IMR-90 (cell line): ENCODE results near the gene CENPK. TPM values are rescaled to one million over a fixed set of nuclear protein-coding genes. Genes with fewer than 3 reads are reported as not detected.

Source experiments
- ATAC-seq: fragments of 200-7000 bp; cut with Tn5 transposase; 2 replicates; pipeline ENCODE4 v1.9.1; 2020; ENCODE audit warnings: low read depth, mild to moderate bottlenecking, moderate library complexity
- BruUV-seq: library from RNA; stranded (reverse); fragments of 400-500 nt; replicated peaks from 2 replicates; lab custom pipeline; 2021; lab: Mats Ljungman, UMichigan
- CTCF ChIA-PET: fragments of 300-600 bp; formaldehyde crosslinking; extraction: SDS; loops from one replicate; lab custom pipeline; 2021; ENCODE audit warnings: antibody characterized with exemption; lab: Yijun Ruan, JAX
- POLR2A ChIA-PET: fragments of 300-600 bp; sonication (Branson Sonifier 250); formaldehyde crosslinking; loops from one replicate; lab custom pipeline; 2022; ENCODE audit warnings: antibody characterized with exemption; ENCODE audit not compliant: unreplicated experiment; lab: Charles Lee
- DNase-seq: peaks from one replicate; pipeline ENCODE4 v3.0.0; 2013
- H2AFZ ChIP-seq: replicated peaks from 2 replicates; pipeline ENCODE3; 2013; ENCODE audit warnings: low read length, mild to moderate bottlenecking; ENCODE audit not compliant: poor library complexity
- H2AK5ac ChIP-seq: 2 replicates; pipeline ENCODE4 v1.6.1; 2013; ENCODE audit warnings: low read depth, low read length, inconsistent platforms
- H2AK9ac ChIP-seq: replicated peaks from 2 replicates; pipeline ENCODE3; 2013; ENCODE audit warnings: mild to moderate bottlenecking, low read depth, low read length, moderate library complexity; ENCODE audit not compliant: poor library complexity
- H2BK120ac ChIP-seq: 2 replicates; pipeline ENCODE4 v1.6.1; 2013; ENCODE audit warnings: low read depth, low read length, inconsistent platforms
- H2BK15ac ChIP-seq: 3 replicates; pipeline ENCODE4 v1.6.1; 2013; ENCODE audit warnings: low read depth, low read length, inconsistent platforms
- H2BK20ac ChIP-seq: 2 replicates; pipeline ENCODE4 v1.6.1; 2013; ENCODE audit warnings: low read depth, mild to moderate bottlenecking, inconsistent platforms, low read length, moderate library complexity
- H2BK5ac ChIP-seq: 2 replicates; pipeline ENCODE4 v1.6.1; 2013; ENCODE audit warnings: mild to moderate bottlenecking, low read depth, low read length, inconsistent platforms; ENCODE audit not compliant: poor library complexity, severe bottlenecking
- H3K14ac ChIP-seq: replicated peaks from 2 replicates; pipeline ENCODE4 v1.6.1; 2013; ENCODE audit warnings: low read depth, low read length, inconsistent platforms
- H3K18ac ChIP-seq: 2 replicates; pipeline ENCODE4 v1.6.1; 2013; ENCODE audit warnings: low read depth, low read length, control low read depth
- H3K23ac ChIP-seq: 2 replicates; pipeline ENCODE4 v1.6.1; 2013; ENCODE audit warnings: low read depth, low read length, inconsistent platforms
- H3K27ac ChIP-seq: 2 replicates; pipeline ENCODE4 v1.5.1; 2013; ENCODE audit warnings: mild to moderate bottlenecking, control low read depth, low read length; ENCODE audit not compliant: insufficient read depth
- H3K27me3 ChIP-seq: 2 replicates; pipeline ENCODE4 v1.6.1; 2013; ENCODE audit warnings: low read length; ENCODE audit not compliant: control insufficient read depth, insufficient read depth
- H3K36me3 ChIP-seq: 2 replicates; pipeline ENCODE4 v1.6.1; 2013; ENCODE audit warnings: low read length, mixed read lengths; ENCODE audit not compliant: control insufficient read depth, insufficient read depth
- H3K4ac ChIP-seq: 2 replicates; pipeline ENCODE4 v1.6.1; 2013; ENCODE audit warnings: low read depth, low read length, inconsistent platforms
- H3K4me1 ChIP-seq: 2 replicates; pipeline ENCODE4 v1.6.1; 2013; ENCODE audit warnings: low read length, mixed read lengths; ENCODE audit not compliant: control insufficient read depth, insufficient read depth
- H3K4me2 ChIP-seq: 2 replicates; pipeline ENCODE4 v1.6.1; 2013; ENCODE audit warnings: low read depth, mild to moderate bottlenecking, control low read depth, low read length, moderate library complexity
- H3K4me3 ChIP-seq: 2 replicates; pipeline ENCODE4 v1.5.1; 2013; ENCODE audit warnings: low read depth, mild to moderate bottlenecking, control low read depth, low read length, moderate library complexity; ENCODE audit not compliant: insufficient read depth
- H3K56ac ChIP-seq: 2 replicates; pipeline ENCODE4 v1.6.1; 2013; ENCODE audit warnings: low read length, inconsistent platforms; ENCODE audit not compliant: insufficient read depth; ENCODE audit errors: extremely low read depth
- H3K79me1 ChIP-seq, 2 experiments: 2 replicates each; pipeline ENCODE4 v1.6.1; 2013; ENCODE audit warnings: low read length in 2 of 2, inconsistent platforms in 1 of 2, low read depth in 1 of 2
- H3K9ac ChIP-seq: 2 replicates; pipeline ENCODE4 v1.6.1; 2013; ENCODE audit warnings: low read depth, low read length, control low read depth
- H3K9me1 ChIP-seq: 2 replicates; pipeline ENCODE4 v1.6.1; 2013; ENCODE audit warnings: low read length, inconsistent platforms; ENCODE audit not compliant: insufficient read depth
- H3K9me3 ChIP-seq: 2 replicates; pipeline ENCODE4 v1.6.1; 2013; ENCODE audit warnings: low read length; ENCODE audit not compliant: control insufficient read depth, insufficient read depth
- H4K20me1 ChIP-seq: 2 replicates; pipeline ENCODE4 v1.6.1; 2013; ENCODE audit warnings: low read length, inconsistent platforms; ENCODE audit not compliant: insufficient read depth
- H4K5ac ChIP-seq: 2 replicates; pipeline ENCODE4 v1.6.1; 2013; ENCODE audit warnings: mild to moderate bottlenecking, low read depth, low read length, control low read depth
- H4K8ac ChIP-seq, 2 experiments: 2 replicates each; pipeline ENCODE4 v1.6.1; 2013; ENCODE audit warnings: low read depth in 2 of 2, low read length in 2 of 2, control low read depth in 1 of 2, inconsistent platforms in 1 of 2
- H4K91ac ChIP-seq: 2 replicates; pipeline ENCODE4 v1.6.1; 2013; ENCODE audit warnings: low read depth, low read length, inconsistent platforms; ENCODE audit not compliant: insufficient read depth
- BHLHE40 ChIP-seq: fragments of 150-350 bp; IDR thresholded peaks from 2 replicates; pipeline ENCODE4 v1.6.1; 2016; ENCODE audit warnings: mild to moderate bottlenecking, low read depth, low read length
- CEBPB ChIP-seq: IDR thresholded peaks from 2 replicates; pipeline ENCODE4 v1.6.1; 2012; ENCODE audit warnings: low read depth, low read length, improper control_type of control experiment
- CHD1 ChIP-seq: IDR thresholded peaks from 2 replicates; pipeline ENCODE4 v1.6.1; 2012; ENCODE audit warnings: low read depth, low read length, improper control_type of control experiment
- MAFK ChIP-seq: IDR thresholded peaks from 2 replicates; pipeline ENCODE4 v1.6.1; 2012; ENCODE audit warnings: low read depth, low read length, improper control_type of control experiment
- MAZ ChIP-seq: IDR thresholded peaks from 2 replicates; pipeline ENCODE4 v1.6.1; 2012; ENCODE audit warnings: low read depth, mild to moderate bottlenecking, low read length, improper control_type of control experiment, moderate library complexity, borderline replicate concordance
- MXI1 ChIP-seq: IDR thresholded peaks from 2 replicates; pipeline ENCODE4 v1.6.1; 2012; ENCODE audit warnings: low read depth, mild to moderate bottlenecking, low read length, moderate library complexity, borderline replicate concordance
- NFE2L2 ChIP-seq: fragments of 150-350 bp; IDR thresholded peaks from 2 replicates; pipeline ENCODE4 v1.6.1; 2016; ENCODE audit warnings: low read depth, mild to moderate bottlenecking, low read length
- POLR2A ChIP-seq: IDR thresholded peaks from 2 replicates; pipeline ENCODE4 v1.6.1; 2012; ENCODE audit warnings: mild to moderate bottlenecking, low read depth, low read length
- RAD21 ChIP-seq: IDR thresholded peaks from 2 replicates; pipeline ENCODE4 v1.6.1; 2012; ENCODE audit warnings: low read length, improper control_type of control experiment
- RCOR1 ChIP-seq: IDR thresholded peaks from 2 replicates; pipeline ENCODE4 v1.6.1; 2012; ENCODE audit warnings: mild to moderate bottlenecking, low read length, improper control_type of control experiment; ENCODE audit not compliant: insufficient replicate concordance
- SMC3 ChIP-seq: fragments of 150-350 bp; IDR thresholded peaks from 2 replicates; pipeline ENCODE4 v1.6.1; 2016; ENCODE audit warnings: low read depth, mild to moderate bottlenecking, antibody characterized with exemption, low read length, moderate library complexity
- WGBS, 2 experiments: methylation state at CpG; one replicate each; pipeline versions ENCODE4 v1.1.5 to v1.1.7; 2013; ENCODE audit warnings: missing lambda C conversion rate in 2 of 2; ENCODE audit not compliant: insufficient read length in 1 of 2; ENCODE audit errors: extremely low coverage in 2 of 2; 5-methylcytosine and 5-hydroxymethylcytosine counted together
- dilution Hi-C: fragments of 300-500 bp; cut with HindIII; formaldehyde crosslinking; loops from one replicate; pipeline ENCODE4 v1.14.3; 2018; ENCODE audit warnings: low sequenced_read_pairs; ENCODE audit not compliant: unreplicated experiment
- in situ Hi-C: fragments of 300-500 bp; cut with MboI; formaldehyde crosslinking; loops from 3 replicates; pipeline ENCODE4 v1.14.3; 2019; ENCODE audit warnings: low sequenced_read_pairs, inconsistent platforms, mixed read lengths
- intact Hi-C: fragments of 100-400 bp; cut with micrococcal nuclease; formaldehyde crosslinking; loops from 2 replicates; pipeline ENCODE4 v1.10.0; 2022
- polyA plus RNA-seq, 3 experiments: library from polyadenylated mRNA; depleted of rRNA; stranded (reverse); fragments of >200 nt; gene quantifications; 2 replicates each; pipeline ENCODE4 v1.2.3, GENCODE V29; 2012; ENCODE audit warnings: low replicate concordance in 1 of 3
- total RNA-seq: library from RNA; depleted of rRNA; stranded (reverse); fragments of >200 nt; gene quantifications from 2 replicates; pipeline ENCODE4 v1.2.3, GENCODE V29; 2012
- TF ChIP-seq, protein P1 (sequence below): fragments of 150-350 bp; IDR thresholded peaks from 2 replicates; pipeline ENCODE4 v1.6.1; 2016; ENCODE audit warnings: low read depth, mild to moderate bottlenecking, low read length, moderate library complexity, borderline replicate concordance
- TF ChIP-seq, protein P2 (sequence below): conservative IDR thresholded peaks from 2 replicates; pipeline ENCODE4 v1.5.1; 2012; ENCODE audit warnings: mild to moderate bottlenecking, low read depth, low read length, improper control_type of control experiment
- TF ChIP-seq, protein P3 (sequence below): fragments of 150-350 bp; IDR thresholded peaks from 2 replicates; pipeline ENCODE4 v1.6.1; 2017; ENCODE audit warnings: mild to moderate bottlenecking, antibody characterized with exemption, low read length, low read depth

Gene CENPK
- total and polyA plus RNA-seq, 2 of the 4 experiments (the other 2 are of a cell fraction): 5.6 to 9.4 TPM

DNA sequence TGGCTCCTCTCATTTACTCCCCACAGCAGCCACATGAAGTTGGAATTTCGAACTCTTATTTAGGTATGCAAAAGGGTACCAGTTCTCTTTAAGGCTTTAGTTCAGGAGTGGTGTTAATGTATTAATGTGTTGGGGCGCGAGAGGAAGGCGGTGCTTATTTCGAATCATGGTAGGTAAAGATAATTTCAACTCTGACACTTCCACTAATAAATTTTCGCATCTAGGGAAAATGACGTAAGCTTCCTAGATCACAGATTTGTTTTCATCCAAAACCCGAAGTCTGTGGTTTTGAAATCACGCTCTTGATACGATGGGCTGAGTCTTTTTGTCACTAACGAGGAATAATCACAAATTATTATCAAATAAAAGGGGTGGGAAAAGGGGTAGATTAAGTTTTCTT lies 809 bp upstream of the CENPK start:
- Histone ChIP-seq H2AK9ac (no peak overlapping the region), H3K9ac (peak overlapping the region; percentile 83), H3K27ac (no peak overlapping the region; the same call in 1 of the 2 replicates), H3K14ac (peak overlapping the region; percentile 98), H3K9me1 (no peaks in the 10 kb centered on the region), H3K79me1 (peaks cover 15 to 33% of the 10 kb centered on the region in 2 experiments), H2BK20ac (no peak overlapping the region), H3K18ac (no peak overlapping the region), H4K5ac (peak overlapping the region; percentile 88; the same call in 1 of the 2 replicates), H3K56ac (peak overlapping the region; percentile 24), H3K4me3 (peak overlapping the region; percentile 71), H2BK5ac (peak overlapping the region; percentile 69), H3K4me1 (no peaks in the 10 kb centered on the region; the same call in 1 of the 2 replicates), H2AK5ac (no peak overlapping the region), H2BK15ac (no peak overlapping the region), H4K20me1 (no peaks in the 10 kb centered on the region), H3K9me3 (no peaks in the 10 kb centered on the region), H4K8ac (peak overlapping the region; percentile 77 to 99; a peak in 3 of 4 replicates), H2BK120ac (no peak overlapping the region), H2AFZ (no peak overlapping the region), H3K4ac (peak overlapping the region; percentile 94; the same call in 1 of the 2 replicates), H3K23ac (peak overlapping the region; percentile 99; the same call in 1 of the 2 replicates), H3K27me3 (no peaks in the 10 kb centered on the region), H4K91ac (no peak overlapping the region), H3K36me3 (no peaks in the 10 kb centered on the region; the same call in 1 of the 2 replicates), H3K4me2 (peak overlapping the region; percentile 59)
- DNase-seq (no peak), ATAC-seq (no peak)
- intact Hi-C loops: loop anchor here (10.0 kb wide), 1 partner anchor 929 kb away; no protein-coding TSS in a partner anchor
- in situ Hi-C loops: no loop called here
- no CpG with 5 or more reads among the region's 11 CpGs for WGBS, 2 experiments
- CTCF ChIA-PET: interaction anchor here (0.6 to 1.1 kb wide), 2 partner anchors 9 to 18 kb away, joined by 3 to 4 read pairs; no protein-coding TSS in a partner anchor
- BruUV-seq: TSS peak; percentile 48
- POLR2A ChIA-PET: interaction anchor here (0.6 to 0.7 kb wide), 2 partner anchors 60 to 482 kb away, joined by 3 to 10 read pairs; no protein-coding TSS in a partner anchor
- TF ChIP-seq CEBPB (no peak), MAZ (no peak), MAFK (no peak), MXI1 (no peak), CHD1 (no peak), BHLHE40 (no peak), RAD21 (no peak), NFE2L2 (no peak), POLR2A (no peak), SMC3 (no peak), RCOR1 (no peak)
- TF ChIP-seq, protein P1, sequence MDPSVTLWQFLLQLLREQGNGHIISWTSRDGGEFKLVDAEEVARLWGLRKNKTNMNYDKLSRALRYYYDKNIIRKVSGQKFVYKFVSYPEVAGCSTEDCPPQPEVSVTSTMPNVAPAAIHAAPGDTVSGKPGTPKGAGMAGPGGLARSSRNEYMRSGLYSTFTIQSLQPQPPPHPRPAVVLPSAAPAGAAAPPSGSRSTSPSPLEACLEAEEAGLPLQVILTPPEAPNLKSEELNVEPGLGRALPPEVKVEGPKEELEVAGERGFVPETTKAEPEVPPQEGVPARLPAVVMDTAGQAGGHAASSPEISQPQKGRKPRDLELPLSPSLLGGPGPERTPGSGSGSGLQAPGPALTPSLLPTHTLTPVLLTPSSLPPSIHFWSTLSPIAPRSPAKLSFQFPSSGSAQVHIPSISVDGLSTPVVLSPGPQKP: no peak
- TF ChIP-seq, protein P2, sequence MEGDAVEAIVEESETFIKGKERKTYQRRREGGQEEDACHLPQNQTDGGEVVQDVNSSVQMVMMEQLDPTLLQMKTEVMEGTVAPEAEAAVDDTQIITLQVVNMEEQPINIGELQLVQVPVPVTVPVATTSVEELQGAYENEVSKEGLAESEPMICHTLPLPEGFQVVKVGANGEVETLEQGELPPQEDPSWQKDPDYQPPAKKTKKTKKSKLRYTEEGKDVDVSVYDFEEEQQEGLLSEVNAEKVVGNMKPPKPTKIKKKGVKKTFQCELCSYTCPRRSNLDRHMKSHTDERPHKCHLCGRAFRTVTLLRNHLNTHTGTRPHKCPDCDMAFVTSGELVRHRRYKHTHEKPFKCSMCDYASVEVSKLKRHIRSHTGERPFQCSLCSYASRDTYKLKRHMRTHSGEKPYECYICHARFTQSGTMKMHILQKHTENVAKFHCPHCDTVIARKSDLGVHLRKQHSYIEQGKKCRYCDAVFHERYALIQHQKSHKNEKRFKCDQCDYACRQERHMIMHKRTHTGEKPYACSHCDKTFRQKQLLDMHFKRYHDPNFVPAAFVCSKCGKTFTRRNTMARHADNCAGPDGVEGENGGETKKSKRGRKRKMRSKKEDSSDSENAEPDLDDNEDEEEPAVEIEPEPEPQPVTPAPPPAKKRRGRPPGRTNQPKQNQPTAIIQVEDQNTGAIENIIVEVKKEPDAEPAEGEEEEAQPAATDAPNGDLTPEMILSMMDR: no peak
- TF ChIP-seq, protein P3, sequence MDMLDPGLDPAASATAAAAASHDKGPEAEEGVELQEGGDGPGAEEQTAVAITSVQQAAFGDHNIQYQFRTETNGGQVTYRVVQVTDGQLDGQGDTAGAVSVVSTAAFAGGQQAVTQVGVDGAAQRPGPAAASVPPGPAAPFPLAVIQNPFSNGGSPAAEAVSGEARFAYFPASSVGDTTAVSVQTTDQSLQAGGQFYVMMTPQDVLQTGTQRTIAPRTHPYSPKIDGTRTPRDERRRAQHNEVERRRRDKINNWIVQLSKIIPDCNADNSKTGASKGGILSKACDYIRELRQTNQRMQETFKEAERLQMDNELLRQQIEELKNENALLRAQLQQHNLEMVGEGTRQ: no peak
- dilution Hi-C loops: no loop called here
